GM08714 (cell line): Measurements from ENCODE around the gene LRBA.
"Not testable (repeated sequence)": the region's sequence is repeated elsewhere in the genome, so short reads cannot be mapped to it uniquely, and the experiment has no call there.

Experiments used
- H3K4me3 ChIP-seq: fragments of 200-500 bp; sonication (Bioruptor generic); 2 replicates; pipeline ENCODE4 v1.5.1; 2014; ENCODE audit warnings: mild to moderate bottlenecking, low read length, inconsistent platforms
- ZNF274 ChIP-seq: IDR thresholded peaks from 2 replicates; pipeline ENCODE4 v1.6.1; 2012; ENCODE audit warnings: mild to moderate bottlenecking, low read depth, low read length

The LRBA gene

DNA sequence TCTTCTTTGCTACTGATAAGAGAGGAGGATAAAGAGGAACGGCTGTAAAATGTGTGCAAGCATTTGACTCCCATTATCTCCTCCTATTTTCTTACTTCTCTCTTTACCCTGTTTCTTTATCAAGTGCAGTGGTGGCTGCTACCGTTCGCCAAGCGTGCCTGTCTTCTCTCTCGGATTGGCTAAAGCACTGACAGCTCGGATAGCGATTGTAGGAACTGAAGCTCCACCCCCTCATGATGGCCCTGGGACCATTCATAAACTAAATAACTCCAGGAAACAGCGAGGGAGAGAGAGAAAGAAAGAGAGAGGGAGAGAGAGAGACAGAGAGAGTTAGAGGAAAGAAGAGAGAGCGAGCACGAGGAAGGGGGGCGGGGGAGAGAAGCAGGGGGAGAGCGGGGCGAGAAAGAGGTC, 433.4 kb downstream of the LRBA start:
- no peak overlapping the region for H3K4me3 ChIP-seq
- no peak for TF ChIP-seq ZNF274

DNA sequence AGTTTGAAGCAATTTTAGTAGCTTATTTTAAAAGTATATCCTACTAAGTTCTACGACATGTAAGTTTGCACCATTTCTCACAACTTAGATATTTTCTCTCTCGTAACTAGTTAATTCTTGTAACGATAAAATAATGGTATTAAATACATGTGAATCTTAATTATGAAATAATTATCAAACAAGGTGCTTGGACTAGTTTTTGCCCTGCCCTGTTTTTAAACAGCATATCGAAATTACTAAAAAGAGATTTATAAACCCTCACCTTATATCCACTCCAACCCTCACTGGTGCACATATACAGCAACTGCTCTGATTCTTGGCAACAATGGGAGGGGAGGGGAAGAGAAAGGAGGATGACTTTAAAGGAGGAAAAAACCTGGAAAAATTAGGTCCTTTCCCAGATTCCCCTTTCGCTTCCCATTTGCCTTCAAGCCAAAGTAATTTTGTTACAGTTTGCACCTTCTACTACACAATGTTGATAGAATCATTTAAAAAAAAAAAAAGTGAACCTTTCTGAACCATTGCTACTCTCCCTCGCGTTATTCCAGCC, 434.0 kb downstream of the LRBA start:
- no peak for TF ChIP-seq ZNF274
- H3K4me3 ChIP-seq, result no peak overlapping the region

DNA sequence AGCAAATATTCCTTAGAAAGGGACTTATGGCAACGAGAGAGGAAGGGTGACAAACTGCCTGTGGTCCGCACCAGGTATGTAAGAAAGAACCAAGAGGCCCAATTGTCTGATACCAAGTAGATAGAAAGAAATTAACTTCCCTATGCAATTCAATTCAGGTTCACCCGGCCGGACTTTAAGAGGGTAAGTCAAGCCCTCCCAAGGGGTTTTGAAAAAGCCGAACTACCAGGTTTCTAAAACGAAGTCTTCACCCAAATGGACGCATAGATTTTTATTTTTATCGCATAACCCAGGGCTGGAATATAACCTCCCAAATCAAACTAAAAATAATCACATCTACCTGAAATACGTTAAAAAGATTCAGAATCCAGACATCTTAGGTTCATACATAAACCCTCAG, 434.8 kb downstream of the LRBA start:
- H3K4me3 ChIP-seq, result no peak overlapping the region
- TF ChIP-seq ZNF274, result no peak

DNA sequence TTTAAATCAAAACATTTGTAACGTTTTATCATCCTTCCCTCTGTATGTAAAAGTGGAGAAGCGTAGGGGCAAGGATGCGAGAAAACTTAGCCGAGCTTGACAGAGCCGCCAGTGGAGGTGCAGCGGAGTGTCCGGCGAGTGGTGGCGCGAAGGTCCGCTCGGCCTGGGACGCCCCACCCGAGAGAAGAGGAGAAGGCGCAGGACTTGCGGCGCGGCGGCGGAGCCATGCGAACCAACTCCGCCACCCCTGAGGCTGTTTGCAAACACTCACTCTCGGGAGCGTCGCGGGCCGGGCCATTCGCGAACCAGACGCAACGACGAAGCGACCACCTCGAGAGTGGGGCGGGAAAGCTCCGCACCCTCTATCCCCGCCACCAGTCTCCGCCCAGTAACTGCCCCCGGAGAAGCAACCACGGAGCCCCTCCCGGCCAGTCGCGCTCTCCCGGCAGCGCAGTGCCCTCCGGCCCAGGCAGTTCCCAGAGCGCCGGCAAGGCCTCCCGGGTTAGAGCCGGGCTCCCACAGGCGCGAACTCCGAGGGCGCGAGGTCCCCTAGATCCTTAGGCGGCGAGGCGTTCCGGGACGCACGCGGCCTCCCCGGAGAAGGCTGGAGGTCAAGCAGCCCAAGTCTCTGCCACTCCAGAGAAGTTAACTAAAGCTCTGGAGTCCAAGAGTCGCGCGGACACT, 435.4 kb downstream of the LRBA start:
- no peak for TF ChIP-seq ZNF274
- no peak overlapping the region for H3K4me3 ChIP-seq

DNA sequence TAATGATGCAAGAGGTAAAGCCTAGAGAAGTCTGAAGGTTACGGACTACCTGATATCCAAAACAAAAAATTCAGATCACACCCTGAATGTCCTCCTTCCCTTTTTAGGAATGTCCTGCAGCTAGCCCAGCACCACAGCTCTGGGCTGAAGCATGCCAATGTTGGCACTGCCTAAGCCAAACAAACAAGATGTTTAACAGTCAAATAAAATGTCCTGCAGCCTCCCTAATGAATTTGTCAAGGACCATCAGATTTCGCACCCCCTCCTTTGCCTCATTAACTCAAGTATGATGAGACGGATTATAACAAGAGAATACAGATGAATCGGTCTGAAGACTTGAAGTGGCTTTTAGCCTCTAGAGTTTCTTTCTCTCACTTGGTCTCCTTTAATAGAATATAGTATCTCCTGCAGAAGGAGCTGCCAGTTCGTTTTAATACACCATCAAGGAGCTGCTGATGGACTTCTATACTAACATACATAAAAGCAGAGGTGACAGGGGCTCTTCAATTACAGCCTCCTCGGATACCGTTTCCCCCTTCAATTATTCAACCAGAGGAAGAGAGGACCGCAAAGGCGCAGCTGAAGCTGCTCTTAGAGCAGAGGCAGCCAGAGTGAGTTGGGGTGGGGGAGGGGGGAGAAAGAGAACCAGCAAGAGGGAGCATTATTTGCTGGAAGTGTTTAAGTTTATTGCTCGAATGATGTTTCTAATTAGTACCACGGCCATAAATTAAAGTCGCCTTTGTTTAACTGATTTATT, 436.2 kb downstream of the LRBA start:
- TF ChIP-seq ZNF274, result no peak
- H3K4me3 ChIP-seq, result no peak overlapping the region

DNA sequence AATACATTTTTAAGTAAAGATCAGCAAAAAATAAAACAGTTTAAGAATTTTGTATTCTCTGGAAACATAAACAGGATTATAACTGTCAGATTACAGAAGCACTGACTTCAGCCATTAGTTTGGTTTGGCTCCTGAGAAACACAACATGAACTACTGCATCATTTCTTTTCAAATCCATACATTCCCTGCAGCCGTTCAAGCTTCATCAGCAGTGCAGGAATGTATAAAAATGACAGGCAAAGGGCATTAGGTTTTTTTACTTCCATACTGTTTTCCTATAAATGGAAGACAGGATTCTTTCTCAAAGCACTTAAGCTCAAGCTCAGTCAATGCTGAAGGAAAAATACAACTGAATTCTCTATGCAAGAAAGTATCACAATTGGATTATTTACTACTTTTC, 437.3 kb downstream of the LRBA start:
- TF ChIP-seq ZNF274, result no peak
- no peak overlapping the region for H3K4me3 ChIP-seq

DNA sequence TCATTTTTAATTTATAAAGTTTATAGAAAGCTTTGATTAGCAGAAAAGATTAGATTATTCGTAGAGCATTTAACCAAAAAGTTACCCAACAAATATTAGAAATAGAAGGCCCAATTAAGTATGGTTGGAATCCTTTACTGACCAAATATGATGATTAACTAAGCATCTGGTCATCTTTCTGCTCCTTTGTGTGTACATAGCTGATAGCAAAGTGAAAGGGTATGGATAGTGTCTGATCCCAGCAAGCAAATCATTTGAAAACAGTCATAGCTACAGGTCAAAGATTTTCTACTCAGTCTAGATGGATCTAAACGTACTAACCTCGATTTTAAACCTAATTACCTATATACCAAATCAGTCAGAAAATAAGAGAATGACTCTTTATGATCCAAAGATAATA, 440.4 kb downstream of the LRBA start:
- no peak for TF ChIP-seq ZNF274
- no peak overlapping the region for H3K4me3 ChIP-seq

DNA sequence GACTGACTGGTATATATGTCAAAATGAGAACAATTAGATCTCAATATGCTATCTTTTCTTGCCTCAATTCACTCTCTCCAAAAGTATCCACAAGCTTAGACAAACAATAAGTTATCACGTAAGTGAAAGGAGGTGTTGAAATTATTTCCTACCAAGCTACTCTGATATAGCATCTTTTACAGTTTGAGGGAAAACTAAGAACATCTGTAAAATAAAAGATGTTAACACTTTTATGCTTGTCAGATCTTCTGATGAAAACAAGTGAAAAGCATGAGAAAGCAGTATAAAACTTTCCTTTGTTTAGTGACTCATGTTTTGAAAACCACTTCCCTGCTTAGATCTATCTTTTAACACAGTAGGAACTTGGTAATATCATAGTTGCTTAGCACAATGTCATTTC, 441.6 kb downstream of the LRBA start:
- no peak for TF ChIP-seq ZNF274
- H3K4me3 ChIP-seq, result no peak overlapping the region

DNA sequence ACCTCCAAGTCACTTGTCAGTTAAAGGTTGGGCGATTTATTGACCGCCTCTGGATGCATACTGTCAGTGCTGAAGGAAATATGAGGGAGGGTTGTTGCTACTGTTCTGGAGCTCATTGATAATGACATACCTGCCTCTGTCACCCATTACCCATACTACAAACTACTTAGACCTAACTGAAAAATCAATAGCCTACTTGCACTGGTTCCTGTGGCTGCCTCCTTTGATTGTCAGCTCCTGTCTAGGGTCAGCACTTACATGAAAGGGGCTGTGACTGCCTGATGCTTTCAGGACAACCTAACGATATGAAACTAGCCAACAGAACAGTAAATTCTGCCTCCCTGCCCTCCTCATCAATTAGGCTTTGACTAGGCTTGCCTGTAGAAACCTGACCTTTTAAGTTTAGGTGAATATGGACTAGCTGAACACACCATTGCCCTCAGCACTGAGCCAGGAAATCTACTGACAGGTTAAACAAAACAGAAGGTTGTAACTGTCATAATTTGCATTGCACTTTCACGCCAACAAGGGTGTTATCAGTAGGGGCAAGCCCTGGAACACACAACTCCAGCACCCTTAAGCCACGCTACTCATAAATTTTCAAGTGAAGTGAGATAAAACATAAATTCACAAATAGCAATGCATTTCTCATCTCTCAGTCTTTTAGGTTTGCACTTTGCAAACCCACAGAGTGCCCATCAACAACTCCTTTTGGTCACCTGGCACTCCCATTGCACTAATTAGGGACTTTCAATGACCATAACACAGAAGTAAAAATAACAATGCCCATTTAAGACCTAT, 442.2 kb downstream of the LRBA start:
- H3K4me3 ChIP-seq, result no peak overlapping the region
- no peak for TF ChIP-seq ZNF274

DNA sequence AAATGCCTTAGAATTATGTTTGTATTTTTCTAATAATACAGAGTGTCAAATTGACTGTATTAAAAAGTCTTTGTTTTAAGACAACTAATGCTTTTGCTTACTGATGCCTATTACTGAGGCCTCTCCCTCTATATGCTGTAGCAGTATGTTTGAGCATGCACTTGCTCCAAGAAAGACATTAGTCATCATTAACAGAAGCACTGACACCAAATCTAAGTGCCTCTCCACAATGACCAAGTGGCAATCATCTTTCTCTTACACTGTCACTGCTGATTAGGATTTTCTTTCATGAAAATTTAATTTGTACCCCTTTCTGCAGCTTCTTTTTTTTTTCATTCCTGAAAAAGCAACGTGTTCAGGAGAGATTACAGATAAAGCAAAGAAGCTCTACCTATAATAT, 444.2 kb downstream of the LRBA start:
- no peak overlapping the region for H3K4me3 ChIP-seq
- no peak for TF ChIP-seq ZNF274

DNA sequence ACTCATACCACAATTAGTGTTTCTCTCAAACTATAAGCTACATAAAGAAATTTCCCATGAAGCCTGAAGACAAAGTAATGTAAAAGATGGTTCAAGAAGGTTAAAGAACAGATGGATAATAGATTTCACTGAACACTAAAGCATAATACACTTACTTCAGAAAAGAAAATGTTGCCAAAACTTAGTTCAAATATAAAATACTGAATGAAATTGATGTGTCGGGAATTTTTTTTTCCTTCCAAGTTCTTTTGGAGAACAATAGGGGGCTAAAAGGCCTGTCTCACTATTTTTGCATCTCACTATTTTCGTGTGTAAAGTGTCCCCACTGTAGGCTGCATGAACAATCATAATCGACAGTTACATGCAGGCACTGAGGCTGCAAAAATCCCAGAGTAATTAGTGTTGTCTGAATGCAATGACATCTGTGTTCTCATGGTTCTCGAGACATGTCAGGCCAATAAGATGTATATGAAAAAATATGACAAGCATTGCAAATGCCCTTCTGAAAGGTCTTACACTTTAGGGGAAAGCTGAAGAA, 445.0 kb downstream of the LRBA start:
- no peak for TF ChIP-seq ZNF274
- H3K4me3 ChIP-seq, result no peak overlapping the region

DNA sequence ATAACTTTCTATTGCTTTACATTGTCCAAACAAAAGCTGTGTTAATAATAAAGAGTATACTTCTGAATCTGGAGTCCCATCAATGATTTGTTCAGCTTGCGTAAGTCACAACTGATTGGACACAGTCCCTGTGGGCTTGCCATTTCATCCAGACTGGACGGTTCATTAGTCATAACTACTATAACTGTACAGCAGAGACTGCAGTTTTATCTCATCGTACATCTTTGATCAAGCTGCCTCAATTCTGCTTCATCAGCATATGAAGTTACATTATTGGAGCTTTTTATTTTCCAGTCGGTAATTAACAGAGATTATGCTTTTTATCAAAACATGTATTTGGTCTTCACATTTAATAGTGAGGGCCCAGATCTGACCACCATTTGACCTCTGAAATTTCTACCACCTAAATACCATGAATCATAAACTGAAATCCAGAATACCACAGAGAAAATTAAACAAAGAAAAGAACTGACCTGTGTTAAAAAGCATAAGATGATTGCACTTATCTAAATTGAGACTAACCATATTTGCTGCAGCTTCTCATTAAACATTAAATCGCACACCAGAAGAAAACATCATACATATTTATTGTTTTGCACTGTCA, 445.6 kb downstream of the LRBA start:
- no peak overlapping the region for H3K4me3 ChIP-seq
- TF ChIP-seq ZNF274, result no peak

DNA sequence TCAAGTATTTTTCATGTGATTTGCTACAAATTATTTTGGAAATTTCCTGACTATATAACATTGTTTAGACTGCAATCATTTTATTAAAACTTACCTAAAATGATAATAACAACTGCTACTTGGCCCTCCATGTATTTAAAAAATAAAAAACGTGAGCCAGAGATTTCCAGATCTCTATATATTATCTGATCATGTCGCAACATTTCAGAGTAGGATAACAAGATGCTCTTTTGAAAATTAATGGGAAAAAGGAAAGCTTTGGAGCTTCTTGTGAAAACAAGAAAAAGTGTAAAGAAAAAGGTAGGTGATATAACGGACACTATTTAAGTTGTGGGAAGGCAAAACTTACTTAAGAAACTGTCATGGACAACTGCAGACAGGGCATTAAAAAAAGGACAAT, 448.0 kb downstream of the LRBA start:
- TF ChIP-seq ZNF274, result no peak
- no peak overlapping the region for H3K4me3 ChIP-seq

DNA sequence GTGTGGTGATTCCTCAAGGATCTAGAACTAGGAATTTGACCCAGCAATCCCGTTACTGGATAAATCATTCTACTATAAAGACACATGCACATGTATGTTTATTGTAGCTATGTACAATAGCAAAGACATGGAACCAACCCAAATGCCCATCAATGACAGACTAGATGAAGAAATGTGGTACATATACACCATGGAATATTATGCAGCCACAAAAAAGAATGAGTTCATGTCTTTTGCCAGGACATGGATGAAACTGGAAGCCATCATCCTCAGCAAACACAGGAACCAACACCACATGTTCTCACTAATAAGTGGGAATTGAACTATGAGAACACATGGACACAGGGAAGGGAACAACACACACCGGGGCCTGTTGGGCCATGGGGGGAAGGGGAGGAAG, 450.1 kb downstream of the LRBA start:
- not testable (repeated sequence) for H3K4me3 ChIP-seq

DNA sequence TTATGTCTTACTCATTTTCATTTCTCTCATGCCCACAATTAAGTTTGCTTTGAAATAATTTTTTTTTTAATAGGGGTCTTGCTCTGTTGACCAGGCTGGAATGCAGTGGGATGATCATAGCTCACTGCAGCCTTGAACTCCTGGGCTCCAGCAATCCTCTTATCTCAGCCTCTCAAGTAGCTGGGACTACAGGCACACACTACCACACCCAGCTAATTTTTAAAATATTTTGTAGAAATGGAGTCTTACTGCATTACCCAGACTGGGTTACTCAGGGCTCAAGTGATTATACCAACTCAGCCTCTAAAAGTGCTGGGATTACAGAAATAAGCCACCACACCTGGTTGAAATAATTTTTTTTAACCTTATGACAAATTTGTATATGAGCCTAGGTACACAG, 452.3 kb downstream of the LRBA start:
- no peak overlapping the region for H3K4me3 ChIP-seq
- TF ChIP-seq ZNF274, result no peak
